Tibial nerve (tissue), 4 donors: Measurements from ENCODE around the gene ARGLU1. TPM values are rescaled to one million over a fixed set of nuclear protein-coding genes. Genes with fewer than 3 reads are reported as not detected.

ENCODE experiments used
- DNase-seq, 2 donors: peaks; one replicate each; pipeline ENCODE4 v3.0.0-alpha.2; 2019; ENCODE audit warnings: low spot score in 2 of 2
- H3K27ac ChIP-seq, 4 donors: fragments of 200-600 bp; sonication (generic) in 3 of 4; one replicate each; pipeline ENCODE4 v1.5.1; 2017 to 2019; ENCODE audit warnings: mild to moderate bottlenecking in 1 of 4
- H3K27me3 ChIP-seq, 2 donors: fragments of 200-600 bp; sonication (generic) in 1 of 2; one replicate each; pipeline versions ENCODE4 v1.5.1 to v1.6.0; 2017 to 2019
- H3K36me3 ChIP-seq, 3 donors: fragments of 200-600 bp; sonication (generic); one replicate each; pipeline ENCODE4 v1.5.1; 2018 to 2019
- H3K4me1 ChIP-seq, 4 donors: fragments of 200-600 bp; sonication (generic) in 3 of 4; one replicate each; pipeline ENCODE4 v1.5.1; 2017 to 2019
- H3K4me3 ChIP-seq, 4 donors: fragments of 200-600 bp; sonication (generic) in 3 of 4; one replicate each; pipeline ENCODE4 v1.5.1; 2017 to 2019; ENCODE audit warnings: mild to moderate bottlenecking in 1 of 4, moderate library complexity in 1 of 4
- H3K9me3 ChIP-seq, 4 donors: fragments of 200-600 bp; sonication (generic) in 3 of 4; one replicate each; pipeline ENCODE4 v1.5.1; 2017 to 2019
- EP300 ChIP-seq, 2 donors: sonication (generic); formaldehyde crosslinking; IDR thresholded peaks; one replicate each; pipeline ENCODE4 v1.6.1; 2017; ENCODE audit warnings: antibody characterized with exemption in 2 of 2, mild to moderate bottlenecking in 1 of 2
- POLR2A ChIP-seq, 2 donors: fragments of 450-650 bp; IDR thresholded peaks; one replicate each; pipeline ENCODE4 v1.6.1; 2017; ENCODE audit warnings: antibody characterized with exemption in 2 of 2, mild to moderate bottlenecking in 2 of 2, moderate library complexity in 2 of 2
- WGBS, 2 donors: methylation state at CpG; one replicate each; pipeline ENCODE4 v1.1.5; 2018; 5-methylcytosine and 5-hydroxymethylcytosine counted together
- total RNA-seq, 4 donors: library from RNA; depleted of rRNA; stranded (reverse); fragments of >200 nt; gene quantifications; one replicate each; pipeline ENCODE4 v1.1.0, GENCODE V29; 2016
- TF ChIP-seq, protein P1 (sequence below), 5 experiments: fragments of 200-600 bp in 3 of 5; fragments of 450-650 bp in 2 of 5; sonication (generic) in 3 of 5; IDR thresholded peaks; one replicate each; pipeline ENCODE4 v1.5.1; 2016 to 2019; ENCODE audit warnings: antibody characterized with exemption in 5 of 5, mild to moderate bottlenecking in 3 of 5, moderate library complexity in 2 of 5

The ARGLU1 gene
- total RNA-seq, 4 donors from 2014 or later, result 115 to 148 (median 138) TPM

GRCh38 chr13:106533101-106533942 is 34.6 kb downstream of the ARGLU1 start:
- Histone ChIP-seq H3K27me3 (no peaks in the 10 kb centered on the region), H3K4me3 (peak overlapping the region; percentile 49 to 75 (median 64)), H3K27ac (peak overlapping the region; percentile 72 to 94 (median 82)), H3K9me3 (no peaks in the 10 kb centered on the region), H3K4me1 (peaks cover 0 to 36% (median 11%) of the 10 kb centered on the region in 4 donors), H3K36me3 (no peaks in the 10 kb centered on the region)
- TF ChIP-seq EP300 (IDR thresholded peaks at IDR 0.05) (peak in 1 of 2 donors; percentile 10), POLR2A (IDR thresholded peaks at IDR 0.05) (peak in 1 of 2 donors; percentile 18)
- TF ChIP-seq, protein P1, sequence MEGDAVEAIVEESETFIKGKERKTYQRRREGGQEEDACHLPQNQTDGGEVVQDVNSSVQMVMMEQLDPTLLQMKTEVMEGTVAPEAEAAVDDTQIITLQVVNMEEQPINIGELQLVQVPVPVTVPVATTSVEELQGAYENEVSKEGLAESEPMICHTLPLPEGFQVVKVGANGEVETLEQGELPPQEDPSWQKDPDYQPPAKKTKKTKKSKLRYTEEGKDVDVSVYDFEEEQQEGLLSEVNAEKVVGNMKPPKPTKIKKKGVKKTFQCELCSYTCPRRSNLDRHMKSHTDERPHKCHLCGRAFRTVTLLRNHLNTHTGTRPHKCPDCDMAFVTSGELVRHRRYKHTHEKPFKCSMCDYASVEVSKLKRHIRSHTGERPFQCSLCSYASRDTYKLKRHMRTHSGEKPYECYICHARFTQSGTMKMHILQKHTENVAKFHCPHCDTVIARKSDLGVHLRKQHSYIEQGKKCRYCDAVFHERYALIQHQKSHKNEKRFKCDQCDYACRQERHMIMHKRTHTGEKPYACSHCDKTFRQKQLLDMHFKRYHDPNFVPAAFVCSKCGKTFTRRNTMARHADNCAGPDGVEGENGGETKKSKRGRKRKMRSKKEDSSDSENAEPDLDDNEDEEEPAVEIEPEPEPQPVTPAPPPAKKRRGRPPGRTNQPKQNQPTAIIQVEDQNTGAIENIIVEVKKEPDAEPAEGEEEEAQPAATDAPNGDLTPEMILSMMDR (IDR thresholded peaks at IDR 0.05), result peak; percentile 36 to 77 (median 64)
- 3 to 4% methylated on average over 42 to 44 of the region's 44 CpGs for WGBS, 2 donors
- peak; percentile 67 to 72 for DNase-seq

DNA sequence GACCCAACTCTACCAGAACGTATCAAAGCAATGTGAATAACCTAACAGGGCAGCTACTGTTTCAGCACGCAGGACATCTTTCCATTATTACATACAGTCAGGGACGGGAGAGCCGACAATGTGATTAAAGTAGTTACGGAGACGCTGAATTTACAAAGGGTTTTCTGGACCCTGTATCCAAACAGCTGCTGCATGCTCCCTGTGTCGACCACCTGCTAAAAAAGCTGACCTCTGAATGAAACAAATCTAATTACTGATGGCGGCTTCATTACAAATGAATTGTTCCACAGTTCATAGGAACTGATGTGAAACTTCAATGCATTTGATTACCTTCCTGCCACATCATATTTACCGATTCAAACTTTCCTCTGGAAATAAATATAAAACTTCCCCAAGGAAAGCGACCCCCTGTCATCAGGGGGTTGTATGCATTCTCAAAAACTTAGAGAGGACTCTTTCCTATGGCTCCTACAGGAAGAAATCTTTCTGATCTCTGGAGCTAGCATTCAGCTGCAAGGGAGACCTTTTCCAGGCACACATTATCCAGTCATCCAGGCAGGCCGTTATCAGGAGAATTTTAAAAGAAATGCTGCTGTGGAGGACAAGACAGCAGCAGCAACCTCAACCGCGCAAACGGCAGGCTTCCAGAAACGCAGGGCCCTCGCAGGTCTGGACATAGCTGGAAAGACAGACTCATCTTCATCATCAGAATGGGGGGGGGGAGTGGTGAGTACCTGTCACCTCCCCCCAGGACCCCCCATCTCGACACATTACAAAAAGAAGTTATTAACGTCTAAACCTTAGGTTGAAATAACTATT is 35.6 kb downstream of the ARGLU1 start:
- Histone ChIP-seq H3K27ac (peak overlapping the region; percentile 72 to 94 (median 82)), H3K4me1 (peaks cover 0 to 36% (median 11%) of the 10 kb centered on the region in 4 donors), H3K36me3 (no peaks in the 10 kb centered on the region), H3K27me3 (no peaks in the 10 kb centered on the region), H3K4me3 (peak overlapping the region; percentile 13 to 75 (median 52)), H3K9me3 (no peaks in the 10 kb centered on the region)
- DNase-seq, result no peak
- 36 to 47% methylated on average over 18 of the region's 18 CpGs for WGBS, 2 donors
- TF ChIP-seq EP300 (IDR thresholded peaks at IDR 0.05), result no peak
- no peak for TF ChIP-seq POLR2A (IDR thresholded peaks at IDR 0.05)
- TF ChIP-seq, protein P1 (IDR thresholded peaks at IDR 0.05), result no peak

GRCh38 chr13:106530980-106531481 is 36.9 kb downstream of the ARGLU1 start:
- Histone ChIP-seq H3K9me3 (no peaks in the 10 kb centered on the region), H3K27me3 (no peaks in the 10 kb centered on the region), H3K4me3 (peak overlapping the region in 1 of 4 donors; percentile 75), H3K36me3 (no peaks in the 10 kb centered on the region), H3K4me1 (peaks cover 0 to 34% (median 9%) of the 10 kb centered on the region in 4 donors), H3K27ac (peak overlapping the region in 2 of 4 donors; percentile 4 to 85)
- TF ChIP-seq, protein P1 (IDR thresholded peaks at IDR 0.05), result no peak
- no peak for TF ChIP-seq POLR2A (IDR thresholded peaks at IDR 0.05)
- no peak for TF ChIP-seq EP300 (IDR thresholded peaks at IDR 0.05)
- DNase-seq, result no peak
- 68 to 80% methylated on average over 8 of the region's 8 CpGs for WGBS, 2 donors

- Histone ChIP-seq H3K27me3 (no peaks in the 10 kb centered on the region), H3K4me1 (peaks cover 0 to 32% (median 9%) of the 10 kb centered on the region in 4 donors), H3K9me3 (no peaks in the 10 kb centered on the region), H3K4me3 (peak overlapping the region in 1 of 4 donors; percentile 75), H3K36me3 (no peaks in the 10 kb centered on the region), H3K27ac (no peak overlapping the region)
- no peak for DNase-seq
- TF ChIP-seq EP300 (IDR thresholded peaks at IDR 0.05), result peak in 1 of 2 donors; percentile 19
- TF ChIP-seq, protein P1 (IDR thresholded peaks at IDR 0.05), result no peak
- no peak for TF ChIP-seq POLR2A (IDR thresholded peaks at IDR 0.05)
- 78 to 80% methylated on average over 11 of the region's 11 CpGs for WGBS, 2 donors
Observed at GRCh38 chr13:106530171-106530851, 37.6 kb downstream of the ARGLU1 start.
